IgD-negative memory B cell (primary cell): Measurements from ENCODE around the gene CHAF1B. TPM values are rescaled to one million over a fixed set of nuclear protein-coding genes. Genes with fewer than 3 reads are reported as not detected.

Experiments used
- H3K27ac Mint-ChIP-seq, 3 donors: one replicate each; pipeline ENCODE4 v1.8.0; 2020 to 2022; ENCODE audit warnings: mild to moderate bottlenecking in 3 of 3, mixed read lengths in 3 of 3, moderate library complexity in 1 of 3
- H3K27me3 Mint-ChIP-seq: one replicate; pipeline ENCODE4 v1.8.0; 2021; ENCODE audit warnings: mixed read lengths
- H3K36me3 Mint-ChIP-seq: one replicate; pipeline ENCODE4 v1.8.0; 2020; ENCODE audit warnings: mild to moderate bottlenecking, mixed read lengths
- H3K4me1 Mint-ChIP-seq, 3 donors: one replicate each; pipeline ENCODE4 v1.8.0; 2020 to 2022; ENCODE audit warnings: mixed read lengths in 3 of 3, mild to moderate bottlenecking in 1 of 3
- H3K4me3 Mint-ChIP-seq, 4 donors: one replicate each; pipeline ENCODE4 v1.8.0; 2020 to 2022; ENCODE audit warnings: mild to moderate bottlenecking in 4 of 4, mixed read lengths in 4 of 4, moderate library complexity in 3 of 4
- H3K9me3 Mint-ChIP-seq, 3 donors: one replicate each; pipeline ENCODE4 v1.8.0; 2020 to 2021; ENCODE audit warnings: mixed read lengths in 3 of 3, mild to moderate bottlenecking in 1 of 3
- polyA plus RNA-seq: library from polyadenylated mRNA; unstranded; fragments of 300-500 nt; fragmentation: Illumina TruSeq; gene quantifications from one replicate; pipeline ENCODE4 v1.2.3, GENCODE V29; 2021

CHAF1B gene
- polyA plus RNA-seq, 1 donor from 2014 or later: 0.36 TPM

DNA sequence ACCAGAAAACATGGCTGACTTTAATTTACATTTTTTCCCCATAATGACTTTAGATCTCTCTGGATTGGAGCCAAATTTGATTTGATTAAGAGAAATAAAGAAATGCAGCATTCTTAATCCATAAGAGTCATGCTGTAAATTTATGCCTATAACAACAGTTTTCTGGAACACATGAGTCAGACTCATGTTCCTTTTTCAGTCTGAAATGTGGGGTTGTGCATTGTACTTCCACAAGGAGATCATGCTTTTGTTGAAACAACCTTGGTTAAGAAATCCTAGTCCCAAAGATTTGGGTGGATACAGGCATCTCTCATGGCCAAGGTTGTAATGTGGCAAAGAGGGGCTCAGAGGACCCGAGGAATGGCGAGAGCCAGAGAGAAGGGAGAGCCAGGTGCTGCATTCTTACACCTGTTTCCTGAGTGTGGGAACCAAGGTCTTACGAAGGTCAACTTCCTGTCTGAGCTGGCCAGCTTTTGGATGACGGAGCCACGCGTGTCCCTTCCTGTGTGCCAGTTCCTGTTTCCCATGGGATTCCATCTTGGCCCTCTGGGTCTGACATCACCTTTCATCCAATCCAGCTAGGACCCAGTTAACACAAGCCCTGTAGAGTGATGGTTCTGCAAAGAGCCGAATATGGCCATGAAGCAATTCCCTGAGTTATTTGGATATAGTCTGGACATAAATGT, 71.7 kb downstream of the CHAF1B start:
- no peak overlapping the region for H3K27ac Mint-ChIP-seq
- no peaks in the 10 kb centered on the region for H3K4me1 Mint-ChIP-seq
- H3K27me3 Mint-ChIP-seq: peaks cover 7% of the 10 kb centered on the region
- H3K4me3 Mint-ChIP-seq: no peak overlapping the region
- no peaks in the 10 kb centered on the region for H3K36me3 Mint-ChIP-seq
- H3K9me3 Mint-ChIP-seq: no peaks in the 10 kb centered on the region

DNA sequence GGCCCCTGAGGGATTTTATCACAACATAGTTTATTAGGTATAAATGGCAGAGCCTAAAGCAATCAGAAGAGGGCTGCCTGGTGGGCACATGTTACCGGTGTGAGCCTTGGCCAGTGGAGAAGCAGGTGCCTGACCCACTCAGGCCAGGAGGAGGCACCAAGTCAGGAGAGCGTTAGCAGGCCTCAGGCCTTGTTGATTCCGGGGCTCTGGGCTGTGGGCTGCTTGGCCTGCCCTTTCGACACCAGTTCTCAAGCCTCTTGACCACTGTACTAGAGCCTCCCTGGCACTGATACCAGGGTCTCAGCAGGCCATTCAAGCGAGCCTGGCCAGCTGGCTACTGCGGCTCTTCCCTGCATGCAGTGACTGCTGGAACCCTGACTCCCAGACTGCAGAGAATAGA, 73.9 kb downstream of the CHAF1B start:
- H3K36me3 Mint-ChIP-seq: no peaks in the 10 kb centered on the region
- H3K4me3 Mint-ChIP-seq: no peak overlapping the region
- no peaks in the 10 kb centered on the region for H3K9me3 Mint-ChIP-seq
- H3K27ac Mint-ChIP-seq: no peak overlapping the region
- H3K27me3 Mint-ChIP-seq: peaks cover 11% of the 10 kb centered on the region
- peaks cover 0 to 2% (median 1%) of the 10 kb centered on the region in 3 donors for H3K4me1 Mint-ChIP-seq

DNA sequence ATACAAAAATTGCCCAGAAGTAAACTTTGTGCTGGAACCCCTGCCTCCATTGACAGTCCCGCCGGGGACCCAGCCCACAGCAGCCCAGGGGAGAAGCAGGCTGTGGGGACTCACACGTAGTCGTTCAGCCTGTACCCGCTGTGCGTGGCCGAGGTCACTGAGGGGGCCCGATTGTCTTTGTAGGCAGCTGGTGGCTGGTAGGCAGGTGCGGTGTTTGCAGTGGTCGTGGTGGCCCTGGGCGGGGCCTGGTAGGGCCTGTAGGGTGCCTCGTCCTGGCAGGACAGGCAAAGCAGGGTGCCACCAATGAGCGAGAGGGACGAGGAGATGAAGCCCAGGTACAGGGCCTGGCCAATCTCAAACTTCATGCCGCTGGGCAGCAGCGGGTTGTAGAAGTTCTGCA, 75.7 kb downstream of the CHAF1B start:
- Mint-ChIP-seq H3K9me3 (no peaks in the 10 kb centered on the region), H3K36me3 (no peaks in the 10 kb centered on the region), H3K27me3 (peaks cover 8% of the 10 kb centered on the region), H3K4me1 (peaks cover 0 to 3% (median 2%) of the 10 kb centered on the region in 3 donors), H3K27ac (no peak overlapping the region), H3K4me3 (no peak overlapping the region)

DNA sequence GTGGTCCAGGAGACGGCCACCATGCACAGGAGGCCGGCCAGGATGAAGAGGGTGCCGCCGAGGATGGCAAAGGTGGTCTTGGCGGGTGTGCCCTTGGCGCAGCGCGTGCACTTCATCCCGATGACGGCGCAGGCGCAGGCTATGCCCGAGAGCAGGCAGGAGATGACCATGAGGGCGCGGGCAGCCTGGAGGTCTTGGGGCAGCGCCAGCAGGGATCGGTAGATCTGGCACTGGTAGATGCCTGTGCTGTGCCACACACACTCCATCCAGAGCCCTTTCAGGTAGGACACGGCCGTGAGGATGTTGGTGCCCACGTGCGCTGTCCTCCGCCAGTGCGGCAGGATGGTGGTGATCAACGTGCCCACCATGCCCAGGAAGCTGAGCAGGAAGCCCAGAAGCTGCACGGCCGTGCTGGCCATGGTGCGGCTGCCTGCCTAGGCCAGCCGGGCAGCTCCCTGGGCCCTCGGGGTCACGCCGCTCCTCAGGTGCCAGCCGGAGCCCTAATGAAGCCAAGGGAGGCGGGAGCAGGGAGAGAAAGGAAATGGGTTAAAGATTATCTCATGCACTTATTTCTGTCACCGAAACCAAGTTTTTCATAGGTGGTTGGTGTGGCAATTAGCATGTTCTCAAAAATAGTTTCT, 76.2 kb downstream of the CHAF1B start:
- Mint-ChIP-seq H3K4me3 (no peak overlapping the region), H3K4me1 (peaks cover 0 to 3% (median 2%) of the 10 kb centered on the region in 3 donors), H3K9me3 (no peaks in the 10 kb centered on the region), H3K36me3 (no peaks in the 10 kb centered on the region), H3K27ac (no peak overlapping the region), H3K27me3 (peaks cover 7% of the 10 kb centered on the region)

DNA sequence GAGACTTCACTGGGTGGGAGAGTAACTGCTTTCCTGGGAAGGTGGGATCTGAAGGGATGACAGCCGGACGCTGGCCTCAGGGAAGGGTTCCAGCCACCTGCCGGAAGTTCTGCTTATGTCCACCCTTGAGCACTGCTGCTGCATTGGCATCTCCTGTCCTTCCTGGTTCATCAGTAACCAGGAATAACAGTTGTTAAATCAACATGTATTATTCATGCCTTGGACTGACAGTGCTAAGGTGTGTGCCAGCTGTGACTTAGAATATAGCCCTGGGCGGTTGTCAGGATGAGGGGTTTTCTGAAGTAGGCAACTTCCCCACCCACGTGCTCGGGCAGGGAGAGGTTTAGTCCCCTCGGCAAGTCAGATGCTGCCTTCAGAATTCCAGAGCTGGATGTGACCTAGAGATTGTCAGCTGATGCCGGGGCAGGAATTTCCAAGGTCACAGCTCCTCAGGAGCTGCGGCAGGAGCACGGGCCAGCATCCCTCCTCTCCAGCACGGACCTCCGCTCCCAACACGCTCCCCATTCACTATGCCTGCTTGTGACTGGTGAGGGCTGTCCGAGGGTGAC, 76.8 kb downstream of the CHAF1B start:
- H3K9me3 Mint-ChIP-seq: no peaks in the 10 kb centered on the region
- H3K4me1 Mint-ChIP-seq: peaks cover 0 to 3% (median 2%) of the 10 kb centered on the region in 3 donors
- H3K27ac Mint-ChIP-seq: no peak overlapping the region
- H3K27me3 Mint-ChIP-seq: peaks cover 5% of the 10 kb centered on the region
- H3K4me3 Mint-ChIP-seq: no peak overlapping the region
- no peaks in the 10 kb centered on the region for H3K36me3 Mint-ChIP-seq

DNA sequence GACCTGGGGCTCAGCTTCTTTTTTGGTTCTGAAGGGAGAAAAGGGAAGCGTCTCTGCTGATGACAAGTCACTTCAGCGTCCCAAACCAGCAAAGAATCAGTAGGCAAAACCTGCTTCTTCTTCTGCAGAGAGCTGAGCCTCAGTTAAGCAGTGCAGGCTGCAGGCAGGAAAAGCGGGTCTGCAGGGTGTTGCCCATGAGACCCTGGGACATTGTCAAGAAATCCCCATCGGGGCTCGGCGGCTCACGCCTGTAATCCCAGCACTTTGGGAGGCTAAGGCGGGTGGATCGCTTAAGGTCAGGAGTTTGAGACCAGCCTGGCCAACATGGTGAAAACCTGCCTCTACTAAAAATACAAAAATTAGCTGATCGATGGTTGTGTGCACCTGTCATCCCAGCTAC, 78.0 kb downstream of the CHAF1B start:
- Mint-ChIP-seq H3K27me3 (peaks cover 9% of the 10 kb centered on the region), H3K4me1 (peaks cover 0 to 3% (median 2%) of the 10 kb centered on the region in 3 donors), H3K9me3 (no peaks in the 10 kb centered on the region), H3K36me3 (no peaks in the 10 kb centered on the region), H3K27ac (no peak overlapping the region), H3K4me3 (no peak overlapping the region)

DNA sequence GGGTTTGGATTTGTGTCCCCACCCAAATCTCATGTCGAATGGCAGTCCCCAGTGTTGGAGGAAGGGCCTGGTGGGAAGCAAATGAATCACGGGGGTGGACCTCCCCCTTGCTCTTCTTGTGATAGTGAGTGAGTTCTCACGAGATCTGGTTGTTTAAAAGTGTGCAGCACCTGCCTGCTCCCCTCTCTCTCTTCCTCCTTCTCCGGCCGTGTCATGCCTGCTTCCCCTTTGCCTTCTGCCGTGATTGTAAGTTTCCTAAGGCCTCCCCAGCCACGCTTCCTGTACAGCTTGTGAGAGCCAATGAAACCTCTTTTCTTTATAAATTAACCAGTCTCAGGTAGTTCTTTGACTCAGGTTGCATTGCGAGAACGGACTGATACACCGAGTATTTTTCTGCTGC, 78.8 kb downstream of the CHAF1B start:
- Mint-ChIP-seq H3K9me3 (no peaks in the 10 kb centered on the region), H3K4me1 (peaks cover 0 to 3% (median 2%) of the 10 kb centered on the region in 3 donors), H3K36me3 (no peaks in the 10 kb centered on the region), H3K27me3 (peaks cover 9% of the 10 kb centered on the region), H3K27ac (no peak overlapping the region), H3K4me3 (no peak overlapping the region)

DNA sequence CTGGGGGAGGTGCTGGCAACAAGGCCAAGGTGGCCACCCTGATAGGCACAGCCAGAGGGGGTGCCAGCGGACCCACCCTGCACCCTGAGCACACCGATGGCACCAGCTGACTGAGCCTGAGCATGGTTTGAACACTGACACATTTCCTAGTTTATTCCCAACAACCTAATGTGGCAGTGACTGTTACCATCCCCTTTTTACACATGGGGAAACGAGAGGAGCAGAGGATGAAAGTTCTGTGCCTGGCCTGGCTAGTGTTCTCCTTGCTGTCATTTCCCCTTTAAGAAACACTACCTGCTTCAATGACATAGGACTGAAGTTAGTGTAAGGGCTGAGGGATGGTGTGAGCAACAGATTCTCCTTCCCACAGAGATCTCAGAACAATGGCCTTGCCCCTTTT, 79.4 kb downstream of the CHAF1B start:
- Mint-ChIP-seq H3K9me3 (no peaks in the 10 kb centered on the region), H3K4me3 (no peak overlapping the region), H3K27ac (no peak overlapping the region), H3K36me3 (no peaks in the 10 kb centered on the region), H3K4me1 (peaks cover 0 to 3% (median 2%) of the 10 kb centered on the region in 3 donors), H3K27me3 (peaks cover 9% of the 10 kb centered on the region)

DNA sequence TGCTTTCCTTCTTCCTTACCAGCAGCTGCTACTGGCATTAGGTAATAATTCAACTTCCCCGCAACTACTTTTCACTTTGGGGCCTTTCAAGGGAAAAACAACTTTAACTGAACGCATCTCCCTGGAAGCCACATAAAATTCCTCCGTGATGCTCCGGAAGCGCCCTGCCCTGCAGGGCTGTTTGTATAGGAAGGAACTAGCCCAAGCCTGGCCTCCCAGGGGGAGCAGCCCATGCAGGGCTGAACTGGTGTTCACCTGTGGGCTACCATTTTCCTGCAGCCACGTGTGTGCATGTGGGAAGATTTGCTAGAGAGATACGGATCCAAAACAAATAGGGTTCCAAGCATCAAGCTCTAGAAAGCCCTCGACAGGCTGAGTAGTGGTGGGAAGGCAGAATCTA, 80.3 kb downstream of the CHAF1B start:
- H3K4me3 Mint-ChIP-seq: no peak overlapping the region
- no peaks in the 10 kb centered on the region for H3K36me3 Mint-ChIP-seq
- H3K9me3 Mint-ChIP-seq: no peaks in the 10 kb centered on the region
- peaks cover 0 to 3% (median 2%) of the 10 kb centered on the region in 3 donors for H3K4me1 Mint-ChIP-seq
- no peak overlapping the region for H3K27ac Mint-ChIP-seq
- peaks cover 9% of the 10 kb centered on the region for H3K27me3 Mint-ChIP-seq

DNA sequence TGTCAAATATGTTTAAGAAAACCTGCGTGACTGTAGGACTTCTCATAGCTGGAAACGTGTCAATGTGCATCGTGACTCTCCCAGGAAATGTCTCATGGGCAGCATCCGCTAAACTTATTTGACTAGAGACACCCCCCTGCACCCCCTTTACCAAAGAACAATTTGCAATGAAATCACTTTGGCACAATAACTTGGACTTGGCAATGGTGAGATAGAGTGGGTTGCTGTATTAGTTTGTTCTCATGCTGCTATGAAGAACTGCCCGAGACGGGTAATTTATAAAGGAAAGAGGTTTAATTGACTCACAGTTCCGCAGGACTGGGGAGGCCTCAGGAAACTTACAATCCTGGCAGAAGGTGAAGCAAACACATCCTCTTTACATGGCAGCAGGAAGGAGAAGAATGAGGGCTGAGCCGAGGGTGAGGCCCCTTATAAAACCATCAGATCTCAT, 80.9 kb downstream of the CHAF1B start:
- Mint-ChIP-seq H3K4me3 (no peak overlapping the region), H3K4me1 (peaks cover 0 to 3% (median 2%) of the 10 kb centered on the region in 3 donors), H3K27ac (no peak overlapping the region), H3K9me3 (no peaks in the 10 kb centered on the region), H3K36me3 (no peaks in the 10 kb centered on the region), H3K27me3 (peaks cover 9% of the 10 kb centered on the region)

Other genes starting within 250 kb of the CHAF1B start
- gene DOP1B, start 228.6 kb upstream of the CHAF1B start, polyA plus RNA-seq: 31.9 TPM
- 41.7 TPM for gene MORC3, start 65.2 kb upstream of the CHAF1B start, polyA plus RNA-seq
- gene CLDN14, start 94.7 kb downstream of the CHAF1B start, polyA plus RNA-seq: not detected